Central memory CD8-positive, alpha-beta T cell (primary cell): ENCODE measurements around the gene P2RY2.

Source experiments
- ATAC-seq: fragments of 150-1000 bp; cut with Tn5 transposase; replicated peaks from 2 replicates; pipeline ENCODE4 v1.10.0; 2022; ENCODE audit warnings: mild to moderate bottlenecking, moderate FRiP score, moderate number of reproducible peaks; ENCODE audit not compliant: poor library complexity, severe bottlenecking; ENCODE audit errors: extremely low read depth
- DNase-seq, 2 donors: peaks; one replicate each; pipeline ENCODE4 v3.0.0; 2021; ENCODE audit warnings: low spot score in 2 of 2
- H3K27ac Mint-ChIP-seq: one replicate; pipeline ENCODE4 v1.8.0; 2022; ENCODE audit warnings: low read depth, mild to moderate bottlenecking, moderate library complexity, mixed read lengths
- H3K27me3 Mint-ChIP-seq: one replicate; pipeline ENCODE4 v1.8.0; 2022; ENCODE audit warnings: mixed read lengths
- H3K36me3 Mint-ChIP-seq: one replicate; pipeline ENCODE4 v1.8.0; 2022; ENCODE audit warnings: mild to moderate bottlenecking, moderate library complexity, mixed read lengths; ENCODE audit not compliant: insufficient read depth
- H3K4me1 Mint-ChIP-seq: one replicate; pipeline ENCODE4 v1.8.0; 2022; ENCODE audit warnings: mixed read lengths
- H3K4me3 Mint-ChIP-seq: one replicate; pipeline ENCODE4 v1.8.0; 2022; ENCODE audit warnings: mild to moderate bottlenecking, moderate library complexity, mixed read lengths
- H3K9me3 Mint-ChIP-seq: one replicate; pipeline ENCODE4 v1.8.0; 2022; ENCODE audit warnings: mixed read lengths

The P2RY2 gene

GRCh38 chr11:73201888-73202780, 15.9 kb upstream of the P2RY2 start:
- no peaks in the 10 kb centered on the region for H3K9me3 Mint-ChIP-seq
- no peaks in the 10 kb centered on the region for H3K36me3 Mint-ChIP-seq
- no peak for DNase-seq
- peaks cover 55% of the 10 kb centered on the region for H3K27me3 Mint-ChIP-seq
- no peak for ATAC-seq
- no peak overlapping the region for H3K27ac Mint-ChIP-seq
- no peak overlapping the region for H3K4me3 Mint-ChIP-seq
- no peaks in the 10 kb centered on the region for H3K4me1 Mint-ChIP-seq

- DNase-seq, result no peak
- H3K27me3 Mint-ChIP-seq, result peaks cover 55% of the 10 kb centered on the region
- no peak overlapping the region for H3K27ac Mint-ChIP-seq
- no peak for ATAC-seq
- no peaks in the 10 kb centered on the region for H3K4me1 Mint-ChIP-seq
- H3K4me3 Mint-ChIP-seq, result no peak overlapping the region
- H3K36me3 Mint-ChIP-seq, result no peaks in the 10 kb centered on the region
- H3K9me3 Mint-ChIP-seq, result no peaks in the 10 kb centered on the region
Observed at GRCh38 chr11:73203322-73203721, 14.8 kb upstream of the P2RY2 start.

GRCh38 chr11:73203790-73204189, 14.3 kb upstream of the P2RY2 start:
- Mint-ChIP-seq H3K4me3 (no peak overlapping the region), H3K27ac (no peak overlapping the region), H3K36me3 (no peaks in the 10 kb centered on the region), H3K27me3 (peaks cover 55% of the 10 kb centered on the region), H3K4me1 (no peaks in the 10 kb centered on the region), H3K9me3 (no peaks in the 10 kb centered on the region)
- DNase-seq (no peak), ATAC-seq (no peak)

GRCh38 chr11:73204711-73205121, 13.4 kb upstream of the P2RY2 start:
- Mint-ChIP-seq H3K27ac (no peak overlapping the region), H3K9me3 (no peaks in the 10 kb centered on the region), H3K36me3 (no peaks in the 10 kb centered on the region), H3K4me3 (no peak overlapping the region), H3K27me3 (peaks cover 49% of the 10 kb centered on the region), H3K4me1 (no peaks in the 10 kb centered on the region)
- ATAC-seq (no peak), DNase-seq (no peak)

GRCh38 chr11:73205661-73206343, 12.3 kb upstream of the P2RY2 start:
- H3K4me1 Mint-ChIP-seq, result no peaks in the 10 kb centered on the region

DNA sequence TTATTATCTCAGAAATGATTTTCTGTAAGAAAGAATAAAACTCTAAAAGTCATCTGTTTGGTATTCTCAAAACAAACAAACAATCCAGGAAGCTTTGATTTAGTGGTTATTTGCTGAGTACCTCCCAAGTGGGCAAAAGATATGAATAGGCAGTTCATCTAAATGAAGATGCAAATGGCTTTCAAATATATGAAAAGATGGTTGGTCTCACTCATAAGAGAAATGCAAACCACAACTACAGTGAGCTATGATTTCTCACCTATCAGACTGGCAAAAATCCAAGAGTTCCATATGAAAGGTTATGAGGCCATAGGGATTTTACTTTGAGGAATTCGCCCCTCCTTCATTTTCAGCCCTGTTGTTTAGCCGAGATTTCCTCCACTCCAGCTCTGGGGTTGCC, 11.3 kb upstream of the P2RY2 start:
- Mint-ChIP-seq H3K9me3 (no peaks in the 10 kb centered on the region), H3K36me3 (no peaks in the 10 kb centered on the region), H3K27ac (no peak overlapping the region), H3K4me1 (no peaks in the 10 kb centered on the region), H3K4me3 (no peak overlapping the region), H3K27me3 (peaks cover 35% of the 10 kb centered on the region)
- ATAC-seq, result no peak
- no peak for DNase-seq

More at GRCh38 chr11:73205661-73206343, 12.3 kb upstream of the P2RY2 start:
- Mint-ChIP-seq H3K4me3 (no peak overlapping the region), H3K27ac (no peak overlapping the region), H3K36me3 (no peaks in the 10 kb centered on the region), H3K9me3 (no peaks in the 10 kb centered on the region), H3K27me3 (peaks cover 41% of the 10 kb centered on the region)
- DNase-seq (no peak), ATAC-seq (no peak)

GRCh38 chr11:73209892-73210291, 8.2 kb upstream of the P2RY2 start:
- Mint-ChIP-seq H3K4me3 (no peak overlapping the region), H3K9me3 (no peaks in the 10 kb centered on the region), H3K4me1 (no peaks in the 10 kb centered on the region), H3K36me3 (no peaks in the 10 kb centered on the region), H3K27ac (no peak overlapping the region), H3K27me3 (peaks cover 18% of the 10 kb centered on the region)
- DNase-seq, result no peak
- ATAC-seq, result no peak

GRCh38 chr11:73210916-73211667, 7.0 kb upstream of the P2RY2 start:
- no peak for DNase-seq
- ATAC-seq, result no peak
- Mint-ChIP-seq H3K9me3 (no peaks in the 10 kb centered on the region), H3K27ac (no peak overlapping the region), H3K27me3 (peaks cover 6% of the 10 kb centered on the region), H3K4me3 (no peak overlapping the region), H3K36me3 (no peaks in the 10 kb centered on the region), H3K4me1 (no peaks in the 10 kb centered on the region)

GRCh38 chr11:73213196-73214143, 4.6 kb upstream of the P2RY2 start:
- ATAC-seq (no peak), DNase-seq (no peak)
- Mint-ChIP-seq H3K27ac (no peak overlapping the region), H3K4me3 (no peak overlapping the region), H3K36me3 (peaks cover 2% of the 10 kb centered on the region), H3K9me3 (no peaks in the 10 kb centered on the region), H3K4me1 (peaks cover 5% of the 10 kb centered on the region), H3K27me3 (peaks cover 12% of the 10 kb centered on the region)

- Mint-ChIP-seq H3K4me3 (no peak overlapping the region), H3K36me3 (peaks cover 2% of the 10 kb centered on the region), H3K9me3 (no peaks in the 10 kb centered on the region), H3K27me3 (peaks cover 31% of the 10 kb centered on the region), H3K4me1 (peaks cover 5% of the 10 kb centered on the region), H3K27ac (no peak overlapping the region)
- ATAC-seq, result no peak
- DNase-seq, result no peak
Observed at GRCh38 chr11:73215191-73216134, 2.6 kb upstream of the P2RY2 start.

GRCh38 chr11:73216465-73216864, 1.6 kb upstream of the P2RY2 start:
- DNase-seq, result no peak
- ATAC-seq, result no peak
- H3K27ac Mint-ChIP-seq, result no peak overlapping the region
- no peak overlapping the region for H3K4me3 Mint-ChIP-seq
- H3K27me3 Mint-ChIP-seq, result peaks cover 31% of the 10 kb centered on the region
- peaks cover 2% of the 10 kb centered on the region for H3K36me3 Mint-ChIP-seq
- no peaks in the 10 kb centered on the region for H3K9me3 Mint-ChIP-seq
- peaks cover 5% of the 10 kb centered on the region for H3K4me1 Mint-ChIP-seq
